A549 (cell line): ENCODE data around the gene ANXA1. TPM values are rescaled to one million over a fixed set of nuclear protein-coding genes. Genes with fewer than 3 reads are reported as not detected.

ENCODE experiments used
- ATAC-seq, 2 experiments: fragments of 200-7000 bp in 1 of 2; fragments of >200 bp in 1 of 2; cut with Nextera tagmentation in 1 of 2; cut with Tn5 transposase in 1 of 2; 3 replicates each; pipeline versions ENCODE4 v1.8.0 to v1.9.1; 2018 to 2020; ENCODE audit warnings: mild to moderate bottlenecking in 1 of 2, moderate library complexity in 1 of 2
- CTCF ChIA-PET: fragments of 300-600 bp; sonication (Branson Sonifier 250); formaldehyde crosslinking; extraction: SDS; loops from one replicate; lab custom pipeline; 2021; ENCODE audit warnings: antibody characterized with exemption, inconsistent platforms; lab: Yijun Ruan, JAX
- POLR2A ChIA-PET: fragments of 350-600 bp; formaldehyde crosslinking; extraction: SDS; loops from one replicate; lab custom pipeline; 2021; ENCODE audit warnings: antibody characterized with exemption, inconsistent platforms; lab: Yijun Ruan, JAX
- DNase-seq, 2 experiments: peaks; one replicate each; pipeline versions ENCODE4 v3.0.0 to v3.0.0-alpha.2; 2011 to 2016; ENCODE audit warnings: low read depth in 1 of 2, low spot score in 1 of 2
- FAIRE-seq: peaks from 2 replicates; lab custom pipeline; 2011; peaks lifted over from hg19 to GRCh38; lab: Jason Lieb, UNC
- H3K27ac ChIP-seq, 2 experiments: fragments of >200 bp; sonication (Bioruptor Twin); formaldehyde crosslinking; 3 replicates each; pipeline ENCODE4 v1.5.1; 2016 to 2017
- H3K4me1 ChIP-seq: fragments of >200 bp; sonication (Bioruptor Twin); formaldehyde crosslinking; 3 replicates; pipeline ENCODE4 v1.6.1; 2016
- H3K4me2 ChIP-seq: fragments of >200 bp; sonication (Bioruptor Twin); formaldehyde crosslinking; 3 replicates; pipeline ENCODE4 v1.6.1; 2016
- H3K4me3 ChIP-seq: fragments of >200 bp; sonication (Bioruptor Twin); formaldehyde crosslinking; 3 replicates; pipeline ENCODE4 v1.5.1; 2016
- H3K9me3 ChIP-seq: fragments of >200 bp; sonication (Bioruptor Twin); formaldehyde crosslinking; 3 replicates; pipeline ENCODE4 v1.6.1; 2016
- CBX2 ChIP-seq: fragments of 200-600 bp; sonication (generic); IDR thresholded peaks from 2 replicates; pipeline ENCODE4 v1.6.1; 2016; ENCODE audit warnings: low read depth, mild to moderate bottlenecking, borderline replicate concordance
- CBX8 ChIP-seq: fragments of 200-600 bp; sonication (generic); IDR thresholded peaks from 2 replicates; pipeline ENCODE4 v1.6.1; 2016
- CEBPB ChIP-seq, 2 experiments: fragments of >200 bp in 1 of 2; sonication (Bioruptor Twin) in 1 of 2; formaldehyde crosslinking in 1 of 2; IDR thresholded peaks; 2 replicates each; pipeline ENCODE4 v1.6.1; 2012 to 2016
- CHD2 ChIP-seq: fragments of 150-350 bp; IDR thresholded peaks from 2 replicates; pipeline ENCODE4 v1.6.1; 2014; ENCODE audit warnings: low read length; ENCODE audit not compliant: partially characterized antibody
- CHD4 ChIP-seq: fragments of 200-600 bp; sonication (generic); IDR thresholded peaks from 2 replicates; pipeline ENCODE4 v1.6.1; 2016; ENCODE audit warnings: antibody characterized with exemption, mild to moderate bottlenecking, borderline replicate concordance
- EHF ChIP-seq: fragments of 250-450 bp; sonication (Bioruptor Pico); IDR thresholded peaks from 2 replicates; pipeline ENCODE4 v1.5.0; 2020; ENCODE audit warnings: mild to moderate bottlenecking
- EHMT2 ChIP-seq: fragments of 200-600 bp; sonication (generic); IDR thresholded peaks from 2 replicates; pipeline ENCODE4 v1.6.1; 2016; ENCODE audit warnings: antibody characterized with exemption, low read depth, mild to moderate bottlenecking, moderate library complexity
- EP300 ChIP-seq, 2 experiments: fragments of >200 bp; sonication (Bioruptor Twin); formaldehyde crosslinking; IDR thresholded peaks; 2 replicates in 1 of 2; 3 replicates in 1 of 2; pipeline ENCODE4 v1.6.1; 2016 to 2017
- ESRRA ChIP-seq: fragments of 150-350 bp; IDR thresholded peaks from 2 replicates; pipeline ENCODE4 v1.6.1; 2014; ENCODE audit warnings: mild to moderate bottlenecking, low read length, borderline replicate concordance
- FOSL2 ChIP-seq, 2 experiments: fragments of 450-650 bp in 1 of 2; fragments of >200 bp in 1 of 2; sonication (Bioruptor Twin) in 1 of 2; formaldehyde crosslinking; IDR thresholded peaks; 2 replicates each; pipeline versions ENCODE4 v1.5.0 to v1.6.1; 2016 to 2020; ENCODE audit warnings: mild to moderate bottlenecking in 1 of 2, moderate library complexity in 1 of 2
- FOXS1 ChIP-seq: fragments of 250-450 bp; sonication (Bioruptor Pico); IDR thresholded peaks from 2 replicates; pipeline ENCODE4 v1.5.0; 2020; ENCODE audit warnings: mild to moderate bottlenecking, moderate library complexity
- GATA3 ChIP-seq: IDR thresholded peaks from 2 replicates; pipeline ENCODE4 v1.6.1; 2012; ENCODE audit warnings: borderline replicate concordance
- HOXA7 ChIP-seq: fragments of 250-450 bp; sonication (Bioruptor Pico); IDR thresholded peaks from 2 replicates; pipeline ENCODE4 v1.5.0; 2020; ENCODE audit warnings: mild to moderate bottlenecking, moderate library complexity
- HOXB5 ChIP-seq: fragments of 250-450 bp; sonication (Bioruptor Pico); IDR thresholded peaks from 2 replicates; pipeline ENCODE4 v1.5.0; 2020; ENCODE audit warnings: mild to moderate bottlenecking, moderate library complexity
- JUN ChIP-seq, 2 experiments: fragments of >200 bp; sonication (Bioruptor Twin); formaldehyde crosslinking; IDR thresholded peaks; 2 replicates in 1 of 2; 3 replicates in 1 of 2; pipeline ENCODE4 v1.6.1; 2016 to 2017
- JUNB ChIP-seq: fragments of >200 bp; sonication (Bioruptor Twin); formaldehyde crosslinking; IDR thresholded peaks from 2 replicates; pipeline ENCODE4 v1.6.1; 2016
- MAZ ChIP-seq: fragments of 150-350 bp; IDR thresholded peaks from 2 replicates; pipeline ENCODE4 v1.6.1; 2014; ENCODE audit warnings: antibody characterized with exemption, low read depth, low read length, borderline replicate concordance
- MYC ChIP-seq: IDR thresholded peaks from 2 replicates; pipeline ENCODE4 v1.6.1; 2012; ENCODE audit warnings: mild to moderate bottlenecking, inconsistent platforms, low read length, improper control_type of control experiment, borderline replicate concordance
- NFE2L2 ChIP-seq: fragments of 150-350 bp; conservative IDR thresholded peaks from 2 replicates; pipeline ENCODE4 v1.6.1; 2014; ENCODE audit warnings: low read length
- NPAS2 ChIP-seq: fragments of 250-450 bp; sonication (Bioruptor Pico); IDR thresholded peaks from 2 replicates; pipeline ENCODE4 v1.8.0; 2022; ENCODE audit warnings: mild to moderate bottlenecking, moderate library complexity, borderline replicate concordance
- RAD21 ChIP-seq, 2 experiments: fragments of >200 bp in 1 of 2; sonication (Bioruptor Twin) in 1 of 2; formaldehyde crosslinking in 1 of 2; IDR thresholded peaks in 1 of 2; conservative IDR thresholded peaks in 1 of 2; 2 replicates in 1 of 2; 3 replicates in 1 of 2; pipeline ENCODE4 v1.6.1; 2012 to 2018; ENCODE audit warnings: inconsistent platforms in 1 of 2
- RCOR1 ChIP-seq: fragments of 150-350 bp; IDR thresholded peaks from 2 replicates; pipeline ENCODE4 v1.6.1; 2014; ENCODE audit warnings: antibody characterized with exemption, low read length, low read depth
- RFX5 ChIP-seq: fragments of 450-650 bp; IDR thresholded peaks from 2 replicates; pipeline ENCODE4 v1.7.1; 2014; ENCODE audit warnings: antibody characterized with exemption, mild to moderate bottlenecking, moderate library complexity
- RNF2 ChIP-seq: fragments of 200-600 bp; sonication (generic); IDR thresholded peaks from 2 replicates; pipeline ENCODE4 v1.6.1; 2016; ENCODE audit warnings: low read depth, mild to moderate bottlenecking, antibody characterized with exemption, moderate library complexity, borderline replicate concordance
- SMC3 ChIP-seq: fragments of >200 bp; sonication (Bioruptor Twin); formaldehyde crosslinking; IDR thresholded peaks from 3 replicates; pipeline ENCODE4 v1.6.1; 2018; ENCODE audit warnings: inconsistent platforms
- SREBF2 ChIP-seq: fragments of 450-650 bp; IDR thresholded peaks from 2 replicates; pipeline ENCODE4 v1.6.1; 2014; ENCODE audit warnings: mild to moderate bottlenecking, moderate library complexity
- TP53 ChIP-seq: fragments of 250-450 bp; sonication (Bioruptor Pico); IDR thresholded peaks from 2 replicates; pipeline ENCODE4 v1.5.0; 2021; ENCODE audit warnings: mild to moderate bottlenecking, moderate library complexity
- ZC3H11A ChIP-seq: fragments of 450-650 bp; IDR thresholded peaks from 2 replicates; pipeline ENCODE4 v1.6.1; 2014; ENCODE audit warnings: antibody characterized with exemption, mild to moderate bottlenecking
- WGBS: methylation state at CpG from one replicate; pipeline ENCODE4 v1.1.6; 2017; ENCODE audit errors: missing lambda C conversion rate; 5-methylcytosine and 5-hydroxymethylcytosine counted together
- polyA plus RNA-seq, 4 experiments: library from polyadenylated mRNA; depleted of rRNA in 3 of 4; stranded (reverse); fragments of >200 nt; fragmentation: RNase III in 1 of 4; extraction: RNeasy Plus Mini Kit Qiagen cat#74134 plus additional on column Dnase treatment in 1 of 4; gene quantifications; 2 replicates in 3 of 4; 3 replicates in 1 of 4; pipeline ENCODE4 v1.2.3, GENCODE V29; 2011 to 2017
- TF ChIP-seq, protein P1 (sequence below): fragments of 450-650 bp; IDR thresholded peaks from 2 replicates; pipeline ENCODE4 v1.6.1; 2014; ENCODE audit warnings: antibody characterized with exemption
- TF ChIP-seq, protein P2 (sequence below): fragments of >200 bp; sonication (Bioruptor Twin); formaldehyde crosslinking; IDR thresholded peaks from 3 replicates; pipeline ENCODE4 v1.6.1; 2016
- TF ChIP-seq, protein P3 (sequence below): IDR thresholded peaks from 2 replicates; pipeline ENCODE4 v1.6.1; 2012; ENCODE audit warnings: low read depth, borderline replicate concordance
- TF ChIP-seq, protein P4 (sequence below): fragments of 150-350 bp; IDR thresholded peaks from 2 replicates; pipeline ENCODE4 v1.6.1; 2014; ENCODE audit warnings: low read depth, mild to moderate bottlenecking, low read length
- TF ChIP-seq, protein P5 (sequence below): fragments of 250-450 bp; sonication (Bioruptor Pico); IDR thresholded peaks from 2 replicates; pipeline ENCODE4 v1.5.0; 2021; ENCODE audit warnings: mild to moderate bottlenecking, moderate library complexity, borderline replicate concordance
- TF ChIP-seq, protein P6 (sequence below): IDR thresholded peaks from 2 replicates; pipeline ENCODE4 v1.6.1; 2012

Gene ANXA1
- polyA plus RNA-seq, 2 of the 4 experiments (the other 2 are of a cell fraction), result 1,601 to 1,990 TPM

DNA sequence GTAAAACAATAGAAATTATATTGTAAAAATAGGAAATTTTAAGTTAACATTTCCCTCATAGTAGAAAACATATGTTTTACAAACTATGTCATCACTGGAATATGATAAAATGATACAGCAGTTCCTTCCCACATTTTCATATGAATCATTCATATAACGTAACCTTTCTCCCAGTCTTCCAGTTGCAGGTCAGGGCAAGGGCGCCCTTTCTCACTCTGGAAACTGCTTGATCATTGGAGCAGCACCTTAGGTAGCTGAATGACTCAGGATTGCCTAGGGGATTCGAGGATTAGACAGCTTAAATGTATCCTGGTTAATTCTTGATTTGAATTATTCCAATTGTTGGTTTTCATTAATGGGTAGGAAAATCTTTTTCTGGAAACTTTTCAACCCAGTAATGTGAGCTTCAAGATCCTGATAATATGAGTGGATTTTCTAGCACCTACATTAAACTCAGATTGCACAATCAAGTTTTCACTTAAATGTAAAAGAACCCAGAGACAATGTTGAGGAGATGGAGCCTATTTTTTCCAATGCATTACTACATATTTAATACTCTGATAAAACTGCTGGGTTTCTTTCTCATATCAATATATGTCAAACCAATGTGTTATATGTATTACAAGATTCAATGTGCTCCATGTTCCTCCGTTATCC is 32.6 kb upstream of the ANXA1 start:
- Histone ChIP-seq H3K4me2 (peak overlapping the region; percentile 59), H3K4me1 (peaks cover 64% of the 10 kb centered on the region), H3K9me3 (no peaks in the 10 kb centered on the region; the same call in 2 of the 3 replicates), H3K27ac (peak overlapping the region; percentile 77 to 81), H3K4me3 (no peak overlapping the region)
- DNase-seq (peak; percentile 80 to 93), ATAC-seq (peak; percentile 95 to 97), FAIRE-seq (peak; percentile 96)
- POLR2A ChIA-PET, result interaction anchor here (1.1 kb wide), 1 partner anchor 124 kb away, joined by 3 read pairs; no protein-coding TSS in a partner anchor
- 28% methylated on average over 4 of the region's 4 CpGs for WGBS
- CTCF ChIA-PET, result interaction anchor here (0.7 to 5.9 kb wide), 3 partner anchors 8 to 29 kb away, joined by 3 to 28 read pairs (median 3); no protein-coding TSS in a partner anchor
- TF ChIP-seq EHF (CRISPR knock-in tag) (no peak), FOSL2 (IDR thresholded peaks at IDR 0.05) (peak; percentile 76), FOSL2 (CRISPR knock-in tag; IDR thresholded peaks at IDR 0.05) (peak; percentile 89), GATA3 (peak; percentile 52; the same call in 1 of the 2 replicates), CBX2 (no peak), RNF2 (no peak), SREBF2 (no peak), TP53 (CRISPR knock-in tag) (no peak), CHD4 (no peak), EHMT2 (no peak), RCOR1 (no peak), JUN (IDR thresholded peaks at IDR 0.05) (peak; percentile 37 to 50; a peak in 2 of 5 replicates), MAZ (no peak), CHD2 (no peak), FOXS1 (CRISPR knock-in tag) (no peak), ESRRA (peak; percentile 43; the same call in 1 of the 2 replicates), SMC3 (no peak), ZC3H11A (no peak), NPAS2 (CRISPR knock-in tag) (no peak), JUNB (peak; percentile 78), CBX8 (no peak), EP300 (IDR thresholded peaks at IDR 0.05) (peak; percentile 12 to 53; a peak in 2 of 5 replicates), CEBPB (IDR thresholded peaks at IDR 0.05) (peak in 1 of 2 experiments; percentile 82), NFE2L2 (peak; percentile 76), HOXB5 (CRISPR knock-in tag) (no peak), RAD21 (conservative IDR thresholded peaks at IDR 0.05 in 1 of 2, IDR thresholded peaks at IDR 0.05 in 1 of 2) (no peak), MYC (no peak), RFX5 (no peak), HOXA7 (no peak)
- TF ChIP-seq, protein P1, sequence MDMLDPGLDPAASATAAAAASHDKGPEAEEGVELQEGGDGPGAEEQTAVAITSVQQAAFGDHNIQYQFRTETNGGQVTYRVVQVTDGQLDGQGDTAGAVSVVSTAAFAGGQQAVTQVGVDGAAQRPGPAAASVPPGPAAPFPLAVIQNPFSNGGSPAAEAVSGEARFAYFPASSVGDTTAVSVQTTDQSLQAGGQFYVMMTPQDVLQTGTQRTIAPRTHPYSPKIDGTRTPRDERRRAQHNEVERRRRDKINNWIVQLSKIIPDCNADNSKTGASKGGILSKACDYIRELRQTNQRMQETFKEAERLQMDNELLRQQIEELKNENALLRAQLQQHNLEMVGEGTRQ, result no peak
- TF ChIP-seq, protein P2, sequence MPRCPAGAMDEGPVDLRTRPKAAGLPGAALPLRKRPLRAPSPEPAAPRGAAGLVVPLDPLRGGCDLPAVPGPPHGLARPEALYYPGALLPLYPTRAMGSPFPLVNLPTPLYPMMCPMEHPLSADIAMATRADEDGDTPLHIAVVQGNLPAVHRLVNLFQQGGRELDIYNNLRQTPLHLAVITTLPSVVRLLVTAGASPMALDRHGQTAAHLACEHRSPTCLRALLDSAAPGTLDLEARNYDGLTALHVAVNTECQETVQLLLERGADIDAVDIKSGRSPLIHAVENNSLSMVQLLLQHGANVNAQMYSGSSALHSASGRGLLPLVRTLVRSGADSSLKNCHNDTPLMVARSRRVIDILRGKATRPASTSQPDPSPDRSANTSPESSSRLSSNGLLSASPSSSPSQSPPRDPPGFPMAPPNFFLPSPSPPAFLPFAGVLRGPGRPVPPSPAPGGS, result no peak
- TF ChIP-seq, protein P3, sequence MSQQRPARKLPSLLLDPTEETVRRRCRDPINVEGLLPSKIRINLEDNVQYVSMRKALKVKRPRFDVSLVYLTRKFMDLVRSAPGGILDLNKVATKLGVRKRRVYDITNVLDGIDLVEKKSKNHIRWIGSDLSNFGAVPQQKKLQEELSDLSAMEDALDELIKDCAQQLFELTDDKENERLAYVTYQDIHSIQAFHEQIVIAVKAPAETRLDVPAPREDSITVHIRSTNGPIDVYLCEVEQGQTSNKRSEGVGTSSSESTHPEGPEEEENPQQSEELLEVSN, result 0 out of 2 replicates have a peak, but pooled peaks have one; percentile 31
- TF ChIP-seq, protein P4, sequence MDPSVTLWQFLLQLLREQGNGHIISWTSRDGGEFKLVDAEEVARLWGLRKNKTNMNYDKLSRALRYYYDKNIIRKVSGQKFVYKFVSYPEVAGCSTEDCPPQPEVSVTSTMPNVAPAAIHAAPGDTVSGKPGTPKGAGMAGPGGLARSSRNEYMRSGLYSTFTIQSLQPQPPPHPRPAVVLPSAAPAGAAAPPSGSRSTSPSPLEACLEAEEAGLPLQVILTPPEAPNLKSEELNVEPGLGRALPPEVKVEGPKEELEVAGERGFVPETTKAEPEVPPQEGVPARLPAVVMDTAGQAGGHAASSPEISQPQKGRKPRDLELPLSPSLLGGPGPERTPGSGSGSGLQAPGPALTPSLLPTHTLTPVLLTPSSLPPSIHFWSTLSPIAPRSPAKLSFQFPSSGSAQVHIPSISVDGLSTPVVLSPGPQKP, result no peak
- TF ChIP-seq, protein P5, sequence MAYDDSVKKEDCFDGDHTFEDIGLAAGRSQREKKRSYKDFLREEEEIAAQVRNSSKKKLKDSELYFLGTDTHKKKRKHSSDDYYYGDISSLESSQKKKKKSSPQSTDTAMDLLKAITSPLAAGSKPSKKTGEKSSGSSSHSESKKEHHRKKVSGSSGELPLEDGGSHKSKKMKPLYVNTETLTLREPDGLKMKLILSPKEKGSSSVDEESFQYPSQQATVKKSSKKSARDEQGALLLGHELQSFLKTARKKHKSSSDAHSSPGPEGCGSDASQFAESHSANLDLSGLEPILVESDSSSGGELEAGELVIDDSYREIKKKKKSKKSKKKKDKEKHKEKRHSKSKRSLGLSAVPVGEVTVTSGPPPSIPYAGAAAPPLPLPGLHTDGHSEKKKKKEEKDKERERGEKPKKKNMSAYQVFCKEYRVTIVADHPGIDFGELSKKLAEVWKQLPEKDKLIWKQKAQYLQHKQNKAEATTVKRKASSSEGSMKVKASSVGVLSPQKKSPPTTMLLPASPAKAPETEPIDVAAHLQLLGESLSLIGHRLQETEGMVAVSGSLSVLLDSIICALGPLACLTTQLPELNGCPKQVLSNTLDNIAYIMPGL (CRISPR knock-in tag), result no peak
- TF ChIP-seq, protein P6, sequence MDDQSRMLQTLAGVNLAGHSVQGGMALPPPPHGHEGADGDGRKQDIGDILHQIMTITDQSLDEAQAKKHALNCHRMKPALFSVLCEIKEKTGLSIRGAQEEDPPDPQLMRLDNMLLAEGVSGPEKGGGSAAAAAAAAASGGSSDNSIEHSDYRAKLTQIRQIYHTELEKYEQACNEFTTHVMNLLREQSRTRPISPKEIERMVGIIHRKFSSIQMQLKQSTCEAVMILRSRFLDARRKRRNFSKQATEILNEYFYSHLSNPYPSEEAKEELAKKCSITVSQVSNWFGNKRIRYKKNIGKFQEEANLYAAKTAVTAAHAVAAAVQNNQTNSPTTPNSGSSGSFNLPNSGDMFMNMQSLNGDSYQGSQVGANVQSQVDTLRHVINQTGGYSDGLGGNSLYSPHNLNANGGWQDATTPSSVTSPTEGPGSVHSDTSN, result no peak
